Neutrophil (primary cell): ENCODE results near the gene PTP4A2.

ENCODE experiments used
- H3K27ac ChIP-seq: fragments of 200-600 bp; sonication (generic); 2 replicates; pipeline ENCODE4 v1.5.1; 2016; ENCODE audit warnings: mild to moderate bottlenecking, moderate library complexity
- H3K27me3 ChIP-seq: fragments of 200-600 bp; sonication (generic); 2 replicates; pipeline ENCODE4 v1.6.0; 2016; ENCODE audit warnings: mild to moderate bottlenecking
- H3K36me3 ChIP-seq: fragments of 200-600 bp; sonication (generic); 2 replicates; pipeline ENCODE4 v1.5.1; 2017
- H3K4me1 ChIP-seq, 2 experiments: fragments of 200-600 bp in 1 of 2; sonication (generic) in 1 of 2; 1 replicate in 1 of 2; 2 replicates in 1 of 2; pipeline versions ENCODE4 v1.5.1 to v1.6.1; 2013 to 2016; ENCODE audit warnings: low read depth in 1 of 2, low read length in 1 of 2, mild to moderate bottlenecking in 1 of 2, moderate library complexity in 1 of 2; ENCODE audit not compliant: control insufficient read depth in 1 of 2, insufficient read depth in 1 of 2
- H3K4me3 ChIP-seq, 2 experiments: fragments of 200-600 bp in 1 of 2; sonication (generic) in 1 of 2; 1 replicate in 1 of 2; 2 replicates in 1 of 2; pipeline ENCODE4 v1.5.1; 2013 to 2016; ENCODE audit warnings: low read depth in 1 of 2, low read length in 1 of 2, mild to moderate bottlenecking in 1 of 2, moderate library complexity in 1 of 2
- H3K9me3 ChIP-seq: fragments of 200-600 bp; sonication (generic); 2 replicates; pipeline ENCODE4 v1.5.1; 2016
- TF ChIP-seq, protein P1 (sequence below): fragments of 200-600 bp; sonication (generic); IDR thresholded peaks from 2 replicates; pipeline ENCODE4 v1.5.1; 2016; ENCODE audit warnings: antibody characterized with exemption

Gene PTP4A2

DNA sequence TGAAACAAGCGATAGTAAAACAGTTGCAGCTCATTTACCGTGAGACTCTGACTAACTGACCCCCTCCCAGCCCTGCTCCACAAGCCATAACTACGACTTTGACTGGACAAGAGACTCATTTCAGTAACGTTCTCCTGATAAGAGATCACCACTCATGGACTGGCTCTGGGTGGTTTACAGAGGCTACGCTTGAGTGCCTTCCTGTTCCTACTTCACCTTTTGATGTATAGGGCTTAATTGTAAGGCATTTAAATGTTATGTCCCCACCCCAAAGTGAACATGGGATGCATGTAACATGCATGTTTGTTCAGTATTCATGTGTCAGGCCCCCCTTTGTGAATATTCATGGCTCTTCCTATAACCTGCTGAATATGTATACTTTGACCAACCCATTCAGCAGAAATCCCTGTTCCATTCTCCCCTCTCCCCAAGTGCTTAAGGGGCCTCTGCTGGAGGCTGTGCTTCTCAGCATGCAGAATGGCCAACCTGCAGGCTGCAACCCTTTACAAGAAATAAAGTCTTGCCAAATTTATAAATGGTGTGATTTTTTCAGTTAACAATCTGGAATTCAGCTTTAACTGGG lies 71.6 kb downstream of the PTP4A2 start:
- Histone ChIP-seq H3K9me3 (no peaks in the 10 kb centered on the region), H3K4me3 (no peak overlapping the region), H3K27me3 (no peaks in the 10 kb centered on the region), H3K36me3 (no peaks in the 10 kb centered on the region), H3K27ac (no peak overlapping the region), H3K4me1 (no peaks in the 10 kb centered on the region)
- TF ChIP-seq, protein P1, sequence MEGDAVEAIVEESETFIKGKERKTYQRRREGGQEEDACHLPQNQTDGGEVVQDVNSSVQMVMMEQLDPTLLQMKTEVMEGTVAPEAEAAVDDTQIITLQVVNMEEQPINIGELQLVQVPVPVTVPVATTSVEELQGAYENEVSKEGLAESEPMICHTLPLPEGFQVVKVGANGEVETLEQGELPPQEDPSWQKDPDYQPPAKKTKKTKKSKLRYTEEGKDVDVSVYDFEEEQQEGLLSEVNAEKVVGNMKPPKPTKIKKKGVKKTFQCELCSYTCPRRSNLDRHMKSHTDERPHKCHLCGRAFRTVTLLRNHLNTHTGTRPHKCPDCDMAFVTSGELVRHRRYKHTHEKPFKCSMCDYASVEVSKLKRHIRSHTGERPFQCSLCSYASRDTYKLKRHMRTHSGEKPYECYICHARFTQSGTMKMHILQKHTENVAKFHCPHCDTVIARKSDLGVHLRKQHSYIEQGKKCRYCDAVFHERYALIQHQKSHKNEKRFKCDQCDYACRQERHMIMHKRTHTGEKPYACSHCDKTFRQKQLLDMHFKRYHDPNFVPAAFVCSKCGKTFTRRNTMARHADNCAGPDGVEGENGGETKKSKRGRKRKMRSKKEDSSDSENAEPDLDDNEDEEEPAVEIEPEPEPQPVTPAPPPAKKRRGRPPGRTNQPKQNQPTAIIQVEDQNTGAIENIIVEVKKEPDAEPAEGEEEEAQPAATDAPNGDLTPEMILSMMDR: no peak

DNA sequence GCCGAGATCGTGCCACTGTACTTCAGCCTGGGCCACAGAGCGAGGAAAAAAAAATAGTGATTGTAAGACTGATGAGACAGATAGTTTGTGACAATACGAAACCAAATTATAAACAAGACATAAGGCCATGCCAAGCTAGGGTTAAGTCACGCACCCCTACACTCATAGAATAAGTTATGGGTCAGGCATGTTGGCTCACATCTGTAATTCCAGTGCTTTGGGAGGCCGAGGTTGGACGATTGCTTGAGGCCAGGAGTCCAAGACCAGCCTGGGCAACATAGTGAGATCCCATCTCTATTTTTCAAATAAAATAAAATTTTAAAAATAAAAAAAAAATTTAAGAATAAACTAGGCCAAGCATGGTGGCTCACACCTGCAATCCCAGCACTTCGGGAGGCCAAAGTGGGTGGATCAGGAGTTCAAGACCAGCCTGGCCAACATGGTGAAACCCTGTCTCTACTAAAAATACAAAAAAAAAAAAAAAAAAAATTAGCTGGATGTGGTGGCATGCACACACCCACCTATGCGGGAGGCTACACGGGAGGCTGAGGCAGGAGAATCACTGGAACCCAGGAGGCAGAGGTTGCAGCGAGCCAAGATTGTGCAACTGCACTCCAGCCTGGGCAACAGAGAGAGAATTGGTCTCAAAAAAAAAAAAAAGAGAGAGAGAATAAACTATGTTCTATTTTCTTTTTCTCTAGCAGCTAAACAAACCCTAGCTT lies 72.3 kb downstream of the PTP4A2 start:
- Histone ChIP-seq H3K4me3 (no peak overlapping the region), H3K27me3 (no peaks in the 10 kb centered on the region), H3K27ac (no peak overlapping the region), H3K4me1 (no peaks in the 10 kb centered on the region), H3K9me3 (no peaks in the 10 kb centered on the region), H3K36me3 (no peaks in the 10 kb centered on the region)
- TF ChIP-seq, protein P1: no peak

DNA sequence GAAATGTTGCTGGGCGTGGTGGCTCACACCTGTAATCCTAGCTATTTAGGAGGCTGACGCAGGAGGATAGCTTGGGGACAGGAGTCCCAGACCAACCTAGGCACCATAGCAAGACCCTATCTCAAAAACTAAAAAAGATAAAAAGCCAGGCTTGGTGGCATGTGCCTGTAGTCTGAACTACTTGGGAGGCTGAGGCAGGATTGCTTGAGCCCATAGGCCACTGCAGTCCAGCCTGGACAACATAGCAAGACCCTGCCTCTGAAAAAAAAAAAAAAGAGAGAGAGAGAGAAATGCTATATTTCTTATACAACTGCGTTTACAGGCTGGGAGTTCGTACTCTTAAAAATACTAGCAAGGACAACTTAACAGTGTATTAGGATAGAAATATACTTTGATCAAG lies 76.1 kb downstream of the PTP4A2 start:
- H3K27ac ChIP-seq: no peak overlapping the region
- no peak overlapping the region for H3K4me3 ChIP-seq
- H3K9me3 ChIP-seq: no peaks in the 10 kb centered on the region
- TF ChIP-seq, protein P1: no peak
- H3K36me3 ChIP-seq: no peaks in the 10 kb centered on the region
- peaks cover 8 to 9% of the 10 kb centered on the region in 2 experiments for H3K4me1 ChIP-seq
- no peaks in the 10 kb centered on the region for H3K27me3 ChIP-seq

DNA sequence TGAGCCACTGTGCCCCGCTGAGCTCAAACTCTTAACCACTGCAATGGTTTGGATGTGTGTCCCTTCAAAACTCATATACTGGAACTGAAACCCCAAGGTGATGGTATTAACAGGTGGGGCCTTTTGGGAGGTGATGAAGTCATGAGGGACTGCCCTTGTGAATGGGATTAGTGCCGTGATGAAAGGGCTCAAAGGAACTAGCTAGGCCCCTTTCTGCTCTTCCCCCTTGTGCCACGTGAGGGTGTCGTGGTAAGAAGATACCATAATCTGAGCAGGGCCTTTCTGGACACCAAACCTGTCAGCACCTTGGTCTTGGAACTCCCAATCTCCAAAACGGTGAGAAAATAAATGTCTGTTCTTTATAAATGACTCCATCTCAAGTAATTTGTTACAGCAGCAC lies 76.8 kb downstream of the PTP4A2 start:
- Histone ChIP-seq H3K4me3 (no peak overlapping the region), H3K9me3 (no peaks in the 10 kb centered on the region), H3K27ac (no peak overlapping the region), H3K4me1 (peaks cover 16% of the 10 kb centered on the region in 2 experiments), H3K36me3 (no peaks in the 10 kb centered on the region), H3K27me3 (no peaks in the 10 kb centered on the region)
- TF ChIP-seq, protein P1: no peak

DNA sequence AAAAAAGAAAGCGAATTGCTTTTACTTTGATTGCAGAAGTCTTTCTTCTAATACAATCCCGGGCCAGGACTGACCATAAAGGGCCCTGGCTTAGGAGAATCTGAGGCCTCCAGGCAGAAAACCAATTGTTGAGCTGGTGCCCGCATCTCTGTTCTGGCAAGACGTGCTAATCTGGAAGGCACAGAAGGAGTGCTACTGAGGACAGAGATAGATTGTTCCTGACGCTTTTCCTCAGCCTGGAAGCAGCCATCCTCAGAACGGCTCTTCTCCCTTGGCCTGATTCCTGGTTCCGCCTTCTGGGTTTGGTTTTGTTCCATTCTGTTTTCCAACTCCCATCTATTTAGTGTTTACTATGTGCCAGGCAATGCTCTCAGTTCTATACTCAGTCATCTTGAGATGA lies 77.6 kb downstream of the PTP4A2 start:
- Histone ChIP-seq H3K9me3 (no peaks in the 10 kb centered on the region), H3K27ac (no peak overlapping the region), H3K4me3 (no peak overlapping the region), H3K27me3 (no peaks in the 10 kb centered on the region), H3K36me3 (no peaks in the 10 kb centered on the region), H3K4me1 (peaks cover 16 to 19% of the 10 kb centered on the region in 2 experiments)
- TF ChIP-seq, protein P1: no peak
